GM12865 (cell line): ENCODE results near the gene PCBD2.
"Not testable (repeated sequence)": the region's sequence is repeated elsewhere in the genome, so short reads cannot be mapped to it uniquely, and the experiment has no call there.

Source experiments
- DNase-seq: peaks from one replicate; pipeline ENCODE4 v3.0.0; 2010; ENCODE audit warnings: low read depth
- H3K4me3 ChIP-seq: 2 replicates; pipeline ENCODE4 v1.5.1; 2011; ENCODE audit warnings: mild to moderate bottlenecking, low read depth, low read length, control low read depth
- CTCF ChIP-seq: IDR thresholded peaks from 2 replicates; pipeline ENCODE4 v1.5.1; 2011; ENCODE audit warnings: low read length, control low read depth, low read depth, inconsistent platforms; ENCODE audit not compliant: insufficient read depth; ENCODE audit errors: missing control alignments

PCBD2 gene

GRCh38 chr5:134904610-134905245, at the start of gene PCBD2:
Gene PCBD2 (plus strand): TSS chr5:134905131. CDS start chr5:134905140, 9 bp downstream.
- peak within 1 kb of the TSS; percentile 79 for H3K4me3 ChIP-seq
- DNase-seq, result peak; percentile 97

GRCh38 chr5:134856465-134856864, 48.5 kb upstream of the PCBD2 start:
- DNase-seq, H3K4me3 ChIP-seq: not testable (repeated sequence)

More at GRCh38 chr5:134904610-134905245, at the start of gene PCBD2:
- peak; percentile 98 for TF ChIP-seq CTCF

- DNase-seq, result no peak
- no peak for TF ChIP-seq CTCF
These were observed 47.5 kb upstream of the PCBD2 start for GRCh38 chr5:134857401-134857800.

GRCh38 chr5:134864707-134865106, 40.2 kb upstream of the PCBD2 start:
- no peak overlapping the region for H3K4me3 ChIP-seq
- DNase-seq, result no peak
- TF ChIP-seq CTCF, result no peak

More at GRCh38 chr5:134857401-134857800, 47.5 kb upstream of the PCBD2 start:
- H3K4me3 ChIP-seq, result no peak overlapping the region

GRCh38 chr5:134873494-134873893, 31.4 kb upstream of the PCBD2 start:
- no peak for TF ChIP-seq CTCF
- H3K4me3 ChIP-seq, result peak overlapping the region; percentile 95
- DNase-seq, result peak; percentile 17

GRCh38 chr5:134873987-134874830, 30.7 kb upstream of the PCBD2 start, which contains the start of gene TXNDC15:
Gene TXNDC15 (plus strand): TSS chr5:134874371. CDS start chr5:134874428, 57 bp downstream.
- no peak for TF ChIP-seq CTCF
- peak within 1 kb of the TSS; percentile 95 for H3K4me3 ChIP-seq

More at GRCh38 chr5:134873987-134874830, 30.7 kb upstream of the PCBD2 start, which contains the start of gene TXNDC15:
- DNase-seq, result peak; percentile 92
